DMS53 treated with DMSO at 0.1 percent for 48 hours (cell line): ENCODE results near the gene C5orf58.
A peak's percentile ranks its signal among the peaks of the same experiment; 100 is the strongest.

Experiments used
- DNase-seq: peaks from one replicate; lab custom pipeline; 2025; ENCODE audit not compliant: unreplicated experiment; lab: John Stamatoyannopoulos, UW

Gene C5orf58

DNA sequence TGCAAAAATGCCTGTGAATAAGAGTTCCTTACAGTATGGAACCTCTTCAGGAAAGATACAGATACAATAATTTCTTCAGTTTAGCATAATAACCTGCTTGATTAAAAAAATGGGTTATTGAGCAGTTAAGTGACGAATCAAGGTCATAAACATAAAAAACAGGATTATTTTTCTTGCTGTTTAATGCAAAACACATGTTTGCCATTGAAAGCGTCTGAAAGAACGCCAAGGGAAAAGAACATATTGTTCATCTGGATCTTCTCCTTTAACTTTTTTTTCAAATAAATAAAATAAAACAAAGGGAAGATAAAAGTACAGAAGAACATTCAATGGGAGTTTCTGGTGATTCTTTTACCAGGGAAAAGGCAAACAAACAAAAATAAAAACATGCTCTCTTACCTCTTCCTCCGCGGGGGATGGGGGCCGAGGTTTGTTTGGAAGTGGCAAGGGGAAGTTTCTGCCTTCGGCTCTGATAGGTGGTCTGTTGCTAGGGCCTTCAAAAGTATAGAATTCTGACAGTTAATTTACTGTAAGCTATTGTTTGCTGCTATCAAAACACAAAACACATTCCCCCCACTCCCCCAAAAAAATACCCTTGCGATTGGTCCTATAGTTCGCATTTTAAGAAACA lies 20.1 kb downstream of the C5orf58 start:
- DNase-seq, result no peak

DNA sequence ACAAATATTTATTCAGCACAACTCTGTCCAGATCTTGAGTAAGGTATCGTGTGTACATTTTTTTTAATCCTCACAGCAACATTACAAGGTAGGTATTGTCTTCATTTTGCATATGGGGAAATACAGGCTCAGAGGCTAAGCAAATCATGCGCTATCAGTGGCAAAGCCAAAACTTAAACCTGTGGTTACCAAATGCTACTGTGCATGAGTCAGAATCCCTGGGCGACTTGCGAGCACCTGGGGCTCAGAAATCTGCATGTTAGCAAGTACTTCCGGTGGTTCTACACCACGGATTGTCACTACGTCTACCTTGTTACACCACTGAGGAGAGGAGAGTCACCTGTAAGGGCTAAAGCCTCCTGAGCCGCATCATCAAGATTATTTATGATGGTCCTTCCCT lies 21.3 kb downstream of the C5orf58 start:
- DNase-seq, result no peak

DNA sequence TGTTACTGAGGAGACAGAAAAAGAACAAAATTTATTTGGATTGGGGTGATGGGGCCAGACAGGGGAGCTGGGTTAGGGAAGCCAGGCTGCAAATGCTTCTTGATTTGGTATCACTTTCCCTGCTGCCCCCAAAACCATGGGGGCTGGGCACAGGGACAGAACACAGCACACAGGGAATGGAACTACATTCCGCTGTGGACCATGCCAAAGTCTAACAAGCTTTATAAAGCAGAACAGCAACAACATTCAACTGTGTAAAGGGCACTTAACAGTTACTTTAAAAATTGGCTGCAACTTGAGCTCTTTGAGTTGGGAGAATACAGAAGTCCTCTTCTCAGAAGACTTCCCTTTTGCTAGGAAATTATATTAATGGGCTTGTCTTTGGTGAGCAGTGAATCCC lies 23.8 kb downstream of the C5orf58 start:
- DNase-seq, result no peak

DNA sequence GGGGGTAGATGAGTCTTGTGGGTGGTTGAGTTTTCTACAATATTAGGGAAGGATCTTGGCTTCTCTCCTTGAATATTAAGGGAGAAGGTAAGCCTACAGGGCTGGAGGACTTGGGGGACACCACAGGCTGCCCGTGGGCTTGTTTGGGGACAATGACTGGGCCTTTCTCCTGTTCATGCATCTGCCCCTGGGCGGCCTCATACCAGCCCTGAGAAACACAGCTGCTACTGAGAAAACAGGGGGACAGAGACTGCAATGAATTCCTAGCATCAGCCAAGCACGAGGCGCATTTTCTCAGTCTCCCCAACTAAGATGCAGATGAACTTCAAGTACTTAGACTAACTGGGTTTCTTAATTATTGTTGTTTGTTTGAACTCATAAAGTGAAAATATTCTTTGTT lies 24.6 kb downstream of the C5orf58 start:
- DNase-seq, result no peak

DNA sequence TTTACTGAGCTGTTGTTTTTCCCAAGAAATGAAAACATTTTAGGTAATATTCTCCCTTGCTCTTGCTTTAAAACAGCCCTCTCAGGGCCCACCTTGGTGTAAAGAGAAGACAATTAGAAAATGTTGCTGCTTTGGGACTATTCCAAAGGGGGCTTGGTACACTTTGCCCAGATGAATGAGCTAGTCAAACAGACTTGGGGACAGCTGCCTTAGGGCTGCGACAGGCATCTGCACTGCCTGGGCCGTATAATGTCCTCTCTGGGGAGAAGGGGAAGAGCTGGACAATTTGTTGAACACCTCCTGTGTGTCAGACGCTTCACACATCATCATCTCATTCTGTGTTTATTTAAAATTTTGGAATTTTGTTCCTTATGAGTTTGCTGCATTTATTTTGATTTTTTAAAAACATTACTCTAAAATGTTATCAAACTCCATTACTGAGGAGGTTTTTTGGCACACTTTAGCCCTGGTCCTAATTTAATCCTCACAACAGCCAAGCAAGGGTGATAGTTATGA lies 28.8 kb downstream of the C5orf58 start:
- no peak for DNase-seq

DNA sequence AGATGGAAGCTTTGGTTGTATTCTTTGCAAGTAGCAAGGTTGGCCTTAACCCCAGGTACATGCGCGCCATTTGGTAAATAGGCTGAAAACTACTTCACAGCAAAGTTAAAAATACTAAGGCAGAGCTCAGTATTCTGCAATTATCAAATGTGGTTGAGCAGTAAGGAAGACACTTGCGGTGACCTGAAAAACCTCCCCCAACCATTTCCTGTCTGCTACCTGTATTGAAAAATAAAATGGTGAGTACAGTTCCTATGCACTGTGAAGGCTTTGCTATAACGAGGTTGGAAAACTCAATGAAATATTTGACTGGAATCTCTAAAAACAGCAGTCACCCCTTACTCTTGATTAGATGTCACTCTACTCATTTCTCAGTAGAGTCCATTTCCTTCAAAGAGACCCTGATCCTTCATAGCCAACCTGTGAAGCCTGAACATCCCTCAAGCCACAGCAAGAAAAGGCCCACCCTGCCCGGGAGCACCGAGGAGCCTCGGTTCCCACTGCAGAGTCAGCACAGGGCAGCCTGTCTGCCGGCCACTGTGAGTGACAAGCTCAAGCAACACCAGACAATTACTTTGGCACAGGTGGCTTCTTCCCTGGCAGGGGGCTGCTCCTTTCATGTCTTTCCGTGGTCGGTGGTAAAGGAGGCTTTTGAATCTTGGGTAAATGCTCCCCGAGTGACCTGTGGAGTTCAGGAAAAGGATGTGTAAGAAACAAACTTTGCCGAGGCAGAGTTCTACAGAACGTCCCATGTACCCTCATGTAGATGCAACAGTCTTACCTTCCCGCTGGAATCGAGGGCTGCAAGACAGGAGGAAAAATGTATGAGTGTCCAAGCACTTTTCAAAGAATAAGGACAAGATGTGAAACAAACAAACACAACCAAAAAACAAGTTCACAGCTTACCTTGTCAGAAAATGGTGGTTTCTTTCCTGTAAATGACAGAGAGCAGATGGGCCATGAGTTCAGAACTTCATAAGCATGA lies 29.6 kb downstream of the C5orf58 start:
- no peak for DNase-seq

DNA sequence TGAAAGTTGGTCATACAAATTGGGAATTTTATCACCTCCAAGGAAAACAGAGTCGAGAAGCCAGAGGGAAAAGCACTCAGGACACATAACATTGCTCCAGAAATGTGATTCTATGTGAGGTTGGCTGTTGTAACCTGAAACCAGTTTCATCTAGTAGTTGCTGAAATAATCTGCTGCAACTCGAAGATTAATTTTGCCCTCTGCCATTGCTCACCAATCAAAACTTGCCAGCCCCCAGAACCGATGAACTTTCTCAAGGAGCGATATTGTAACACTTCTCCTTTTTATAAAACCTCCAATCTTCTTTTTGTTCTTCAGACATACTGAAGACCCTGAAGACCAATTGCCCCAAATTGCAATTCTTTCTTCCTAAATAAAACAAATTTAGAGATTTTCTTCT lies 31.1 kb downstream of the C5orf58 start:
- DNase-seq, result no peak

DNA sequence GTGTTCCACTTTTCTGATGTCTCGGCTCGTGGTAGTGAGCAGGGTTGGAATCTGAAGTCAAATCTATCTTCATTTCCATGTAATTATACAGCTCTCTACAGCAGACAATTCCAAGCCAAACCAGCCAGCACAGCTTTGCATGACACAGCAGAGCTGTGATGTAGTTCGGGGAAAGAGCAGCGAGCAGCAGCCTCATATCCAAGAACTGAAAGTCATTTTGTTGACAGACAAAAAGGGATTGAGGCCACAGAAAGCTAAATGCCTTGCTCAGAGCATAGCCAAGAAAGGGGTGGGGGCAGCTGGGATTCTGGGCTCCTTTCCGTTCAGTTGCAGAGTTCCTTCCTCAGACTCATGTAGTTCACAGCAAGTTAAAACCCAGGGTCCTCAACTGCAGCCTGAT lies 32.7 kb downstream of the C5orf58 start:
- no peak for DNase-seq

DNA sequence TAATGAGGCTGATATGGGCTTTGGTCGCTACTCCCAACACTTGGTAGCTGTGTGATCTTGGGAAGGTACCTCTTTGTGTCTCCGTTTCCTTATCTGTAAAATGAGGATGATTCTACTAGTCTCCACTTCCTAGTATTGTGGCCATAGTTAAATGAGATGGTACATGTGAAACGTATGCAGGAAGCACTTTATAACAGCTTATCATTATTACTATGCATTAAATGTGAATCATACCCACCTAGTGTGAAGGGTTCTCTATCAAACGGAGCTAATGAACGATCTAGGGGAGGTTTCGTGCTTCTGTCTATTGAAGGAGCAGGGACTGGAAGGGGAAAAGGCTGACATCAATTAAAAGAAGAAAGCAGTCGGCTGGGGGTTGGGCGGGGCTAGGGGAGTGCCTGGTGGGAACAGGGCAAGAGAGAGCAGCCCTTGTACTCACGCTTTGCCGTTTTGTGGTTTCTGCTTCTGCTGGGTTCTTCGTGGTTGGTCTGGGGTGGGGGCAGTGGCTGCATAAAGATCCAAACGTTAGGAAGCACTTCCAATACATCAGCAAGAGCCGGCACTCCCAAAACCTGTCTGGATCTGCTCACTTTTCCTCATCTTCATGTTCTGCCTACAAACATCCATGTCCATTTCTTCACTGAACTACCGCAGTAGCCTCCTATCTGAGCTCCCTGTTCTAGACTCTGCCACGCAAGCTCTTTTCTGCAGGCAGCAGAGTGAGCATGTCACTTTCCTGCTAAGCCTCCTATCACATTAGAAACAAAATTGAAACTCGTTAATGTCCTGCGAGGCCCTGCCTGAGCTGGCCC lies 34.0 kb downstream of the C5orf58 start:
- no peak for DNase-seq

DNA sequence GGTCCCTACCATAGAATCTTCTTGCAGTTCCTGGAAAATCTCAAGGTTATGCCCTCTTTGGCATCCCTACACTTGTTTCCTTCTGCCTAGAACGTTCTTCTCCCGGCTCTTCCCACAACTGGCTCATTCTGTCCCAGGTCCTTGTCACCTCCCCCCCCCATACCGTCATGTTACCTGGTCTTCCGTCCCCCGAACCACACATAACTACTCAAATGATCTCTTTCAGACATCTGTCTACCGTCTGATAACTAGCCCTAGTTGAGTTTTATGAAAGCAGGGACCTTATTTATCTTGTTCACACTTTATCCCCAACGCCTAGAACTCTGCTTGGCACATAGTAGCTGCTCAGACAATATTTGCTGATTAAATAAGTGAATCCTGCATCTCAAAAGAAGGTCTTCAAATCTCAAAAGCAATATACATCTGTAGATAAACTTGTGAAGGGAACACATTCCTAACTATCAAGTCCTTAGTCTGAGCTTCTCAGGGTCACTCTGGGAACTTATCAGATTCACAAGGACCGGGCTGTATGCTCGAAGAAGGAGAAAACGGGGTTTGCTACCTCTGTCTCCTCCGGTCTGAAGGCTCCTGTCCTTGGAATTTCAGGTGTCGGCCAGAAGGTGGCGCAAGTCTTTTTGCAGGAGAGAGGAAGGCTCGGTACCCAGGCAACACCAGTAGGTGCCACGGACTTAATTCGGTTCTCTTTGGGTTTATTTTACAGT lies 34.8 kb downstream of the C5orf58 start:
- peak; percentile 7 for DNase-seq

DNA sequence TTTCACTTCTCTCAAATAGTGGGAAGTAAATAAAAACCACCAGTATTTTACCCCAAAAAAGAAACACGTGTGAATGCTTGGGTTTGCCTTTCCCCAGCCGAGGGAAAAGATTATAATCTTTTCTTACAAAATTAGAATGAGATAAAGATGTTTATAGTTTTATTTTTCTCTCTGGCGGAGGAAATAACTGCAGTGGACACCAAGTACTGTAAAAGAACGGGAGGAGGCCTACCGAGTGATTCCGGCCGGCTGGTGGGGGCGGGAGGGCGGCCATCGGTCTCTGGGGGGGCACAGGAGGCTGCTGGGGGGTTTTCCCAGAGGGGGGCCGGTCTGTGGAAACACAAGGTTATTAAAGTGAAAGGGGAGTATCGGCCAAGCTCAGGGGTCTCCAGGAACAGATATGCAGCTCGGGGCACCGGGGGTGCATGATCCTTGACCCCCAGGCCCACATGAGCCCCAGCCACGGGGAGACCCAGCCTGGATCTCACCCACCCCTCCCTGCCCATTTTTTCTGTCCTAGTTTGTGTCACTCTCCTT lies 35.4 kb downstream of the C5orf58 start:
- no peak for DNase-seq

DNA sequence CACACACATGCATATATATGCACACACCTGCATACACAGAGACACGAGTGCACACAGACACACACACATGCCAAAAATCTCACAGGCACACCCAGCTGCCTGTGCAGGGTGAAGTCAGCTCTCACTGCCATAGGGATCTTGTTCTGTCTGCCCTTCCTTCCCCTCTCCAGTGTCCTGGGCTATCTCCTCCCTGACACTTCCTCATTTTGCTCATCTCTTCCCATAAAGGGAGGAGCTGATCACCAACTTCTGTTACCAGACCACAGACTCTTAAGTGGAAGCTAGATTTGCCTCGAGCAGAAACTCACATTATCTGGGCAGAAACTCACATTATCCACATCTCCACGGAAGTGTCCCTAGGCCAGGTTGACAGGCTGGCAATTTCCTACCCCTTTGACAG lies 36.1 kb downstream of the C5orf58 start:
- DNase-seq, result no peak

DNA sequence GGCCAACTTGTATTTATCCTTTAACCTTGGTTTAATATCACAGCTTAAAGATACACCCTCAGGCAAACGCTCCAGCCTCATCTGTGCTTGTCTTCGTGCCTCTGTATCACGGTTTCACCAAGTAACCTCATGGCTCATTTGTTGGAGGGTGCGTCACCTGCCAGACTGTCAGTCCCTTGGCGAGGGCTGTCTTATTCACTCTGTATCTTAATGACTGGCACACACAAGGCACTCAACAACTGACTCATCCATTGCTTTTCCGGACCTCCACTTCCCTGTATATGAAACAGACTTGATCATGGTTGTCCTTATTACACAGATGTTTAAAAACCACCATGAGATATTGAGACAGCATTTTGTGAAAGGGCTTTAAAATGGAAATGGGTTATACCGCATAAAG lies 36.8 kb downstream of the C5orf58 start:
- DNase-seq, result no peak

DNA sequence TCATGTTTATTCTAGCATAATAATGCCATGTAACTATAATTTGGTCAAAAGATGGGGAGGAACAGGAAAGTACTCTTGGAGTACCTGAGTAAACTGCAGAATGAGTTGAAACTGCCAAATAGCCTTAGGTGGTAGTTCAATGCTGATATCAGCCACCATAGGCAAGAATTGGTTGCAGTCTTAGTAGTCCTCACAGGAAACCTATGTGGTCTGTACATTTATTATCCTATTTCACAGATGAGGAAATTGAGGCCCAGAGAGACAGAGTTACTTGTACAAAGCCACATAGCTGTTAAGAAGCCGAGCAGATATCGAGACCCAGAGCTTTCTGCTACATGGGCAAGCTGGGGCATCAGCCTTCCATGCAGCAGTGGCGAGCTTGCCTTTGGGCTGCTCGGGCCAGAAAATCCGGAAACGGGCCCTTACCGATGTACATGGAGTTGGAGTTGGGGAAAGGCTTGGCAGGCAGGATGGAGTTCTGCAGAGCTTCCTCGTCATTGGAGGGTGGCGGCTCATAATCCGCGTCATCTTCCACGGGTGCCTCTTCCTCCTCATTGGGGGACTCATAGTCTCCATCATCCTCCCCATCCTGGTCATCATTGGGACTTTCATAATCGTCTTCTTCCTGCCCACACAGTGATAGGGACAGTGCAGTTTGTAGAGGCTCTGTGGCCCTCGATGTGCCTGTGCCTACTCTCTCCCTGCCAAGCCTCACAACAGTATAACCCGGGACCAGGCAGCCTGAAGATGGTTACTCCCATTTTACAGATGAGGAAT lies 37.7 kb downstream of the C5orf58 start:
- no peak for DNase-seq

DNA sequence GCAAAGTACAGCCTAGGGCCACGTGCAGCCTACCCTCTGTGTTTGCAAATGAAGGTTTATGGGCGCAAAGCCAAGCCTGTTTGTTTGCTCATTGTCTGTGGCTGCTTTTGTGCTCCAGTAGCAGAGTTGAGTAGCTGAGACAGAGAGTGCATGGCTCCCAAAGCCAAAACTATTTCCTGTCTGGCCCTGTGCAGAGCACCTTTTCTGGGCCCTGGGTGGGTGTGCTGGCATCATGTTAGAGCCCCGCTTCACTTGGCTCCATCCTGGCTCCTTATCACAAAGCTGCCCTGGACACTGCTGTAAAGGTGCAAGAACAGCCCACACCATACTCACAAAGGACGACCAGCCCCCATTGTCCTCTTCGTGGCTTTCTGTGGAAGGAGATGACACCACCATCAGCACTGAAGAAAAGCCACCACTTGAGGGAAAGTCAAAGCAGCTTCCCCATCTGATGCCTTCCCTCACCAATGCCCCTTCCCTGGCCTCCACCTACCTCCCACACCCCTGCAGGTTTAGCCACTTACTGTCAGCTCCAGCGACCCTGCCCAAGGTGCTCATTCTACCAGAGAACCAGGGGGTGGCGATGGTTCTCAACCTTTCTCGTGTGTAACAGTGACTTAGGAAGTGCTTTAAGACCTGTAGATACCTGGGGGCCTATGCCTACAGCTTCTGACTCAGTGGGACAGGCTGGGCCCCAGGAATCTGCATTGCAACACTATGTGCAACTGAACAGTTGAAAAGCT lies 41.4 kb downstream of the C5orf58 start:
- DNase-seq, result no peak

DNA sequence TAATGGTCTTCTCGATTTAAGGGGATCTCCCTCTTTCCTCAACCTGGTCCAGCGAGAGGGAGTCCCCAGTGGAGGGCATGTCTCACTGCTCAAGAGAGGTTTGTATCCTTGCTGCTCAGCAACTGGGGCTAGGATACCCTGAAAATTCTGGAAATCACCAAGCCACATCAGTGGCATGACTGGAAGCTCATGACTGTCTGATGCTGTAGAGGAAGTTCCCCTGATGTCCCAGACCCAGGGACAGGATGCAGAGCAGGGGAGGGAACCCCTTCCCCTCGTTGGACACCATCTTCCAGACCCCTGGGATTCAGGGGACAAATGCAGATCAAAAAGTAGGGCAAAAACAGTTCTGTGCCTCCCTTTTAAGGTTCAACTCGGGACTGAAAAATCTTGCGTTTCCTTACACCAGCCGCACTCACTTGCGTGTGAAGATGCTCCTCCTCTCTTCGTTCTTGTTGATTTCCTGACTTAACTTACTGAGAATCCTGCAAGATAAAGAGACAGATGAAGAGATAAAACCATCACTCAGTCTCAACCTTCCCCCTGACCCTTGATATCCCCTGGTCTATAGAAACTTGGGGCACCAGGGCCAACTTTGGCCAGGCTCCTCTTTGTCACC lies 42.7 kb downstream of the C5orf58 start:
- no peak for DNase-seq

DNA sequence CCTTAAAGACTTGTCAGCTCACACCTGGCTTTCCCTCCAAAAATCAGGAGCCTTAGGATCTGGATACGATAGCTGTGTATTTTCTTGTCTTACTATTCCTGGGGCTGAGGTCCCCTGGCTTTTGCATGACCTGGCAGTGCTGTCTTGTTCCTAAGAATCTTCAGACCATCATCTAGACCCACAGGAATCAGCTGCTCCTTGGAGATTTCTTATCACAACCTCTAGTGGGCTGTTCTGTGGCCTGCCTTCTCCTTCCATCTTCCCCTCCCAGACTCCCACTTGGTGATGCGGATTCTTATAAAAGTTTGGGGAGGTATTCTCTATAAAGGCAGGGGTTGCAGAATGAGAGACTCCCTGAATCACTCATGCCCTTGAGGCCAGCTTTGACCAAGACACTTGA lies 43.4 kb downstream of the C5orf58 start:
- DNase-seq, result no peak

DNA sequence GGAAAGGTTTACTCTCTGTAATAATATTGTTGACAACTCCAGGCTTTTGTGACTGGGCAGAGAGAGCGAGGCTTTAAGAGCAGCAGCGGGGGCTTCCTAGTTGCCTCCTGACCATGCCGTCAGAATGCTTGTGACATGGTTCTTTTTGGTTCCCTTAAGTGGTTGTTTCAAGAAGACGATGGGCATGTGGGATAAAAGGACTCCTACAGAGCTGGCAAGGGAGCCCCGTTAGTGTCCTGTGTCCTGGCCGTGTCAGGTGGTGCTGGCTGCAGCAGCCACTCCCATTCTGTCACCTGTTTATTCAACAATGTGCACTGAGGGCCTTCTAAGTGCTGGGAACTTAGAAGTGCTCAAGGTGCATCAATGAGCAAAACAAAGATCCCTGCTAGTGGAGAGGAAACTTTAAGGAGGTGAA lies 45.1 kb downstream of the C5orf58 start:
- DNase-seq, result no peak
